GM19455 (cell line): ENCODE data around the gene ERI3.

ENCODE experiments used
- ATAC-seq: cut with Tn5 transposase; IDR thresholded peaks from one replicate; pipeline ENCODE4 v1.9.1; 2021; ENCODE audit not compliant: unreplicated experiment

Gene ERI3

DNA sequence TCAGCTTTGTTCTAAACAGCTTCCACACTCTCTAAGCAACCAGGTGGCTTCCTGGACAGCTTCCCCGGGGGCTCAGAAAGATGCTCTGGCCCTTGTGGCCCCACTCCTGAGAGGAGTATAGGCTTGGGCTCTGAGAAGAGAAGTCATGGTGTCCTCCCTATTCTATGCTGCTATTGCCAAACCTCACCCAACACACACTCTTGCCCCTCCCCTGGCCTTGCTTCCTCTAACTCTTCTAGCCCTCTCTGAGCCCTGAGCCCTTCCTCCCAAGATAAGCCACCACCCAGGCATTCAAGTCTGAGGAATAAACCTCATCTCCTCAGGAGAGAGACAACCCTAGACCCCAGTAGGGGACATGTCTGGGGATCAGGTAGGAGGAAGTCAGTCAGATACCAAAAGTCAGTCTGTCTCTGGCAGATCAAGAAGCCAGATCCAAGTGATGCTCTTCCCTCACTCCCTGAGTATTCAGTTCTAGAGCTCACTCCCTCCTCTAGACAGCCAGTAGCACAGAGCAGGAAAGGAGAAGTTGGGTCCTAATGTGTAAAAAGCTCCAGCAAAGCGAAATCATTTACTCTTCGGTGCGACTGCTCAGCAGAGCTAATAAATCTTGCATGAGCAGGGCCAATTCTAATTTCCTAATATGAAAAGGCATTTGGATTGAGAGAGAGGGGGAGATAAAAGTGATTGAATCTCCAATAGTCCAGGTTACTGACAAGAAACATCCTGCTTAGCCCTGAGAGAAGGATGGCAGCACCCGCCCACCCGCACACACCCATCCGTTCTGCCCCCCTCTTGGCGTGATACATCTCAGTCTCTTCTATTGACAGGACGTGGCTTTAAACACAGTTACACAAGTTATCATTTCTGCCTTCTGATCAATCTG lies 91.2 kb downstream of the ERI3 start:
- no peak for ATAC-seq

GRCh38 chr1:44262816-44263567 lies 92.1 kb downstream of the ERI3 start:
- ATAC-seq: no peak

- no peak for ATAC-seq
Observed at GRCh38 chr1:44262414-44262813, 92.6 kb downstream of the ERI3 start.

DNA sequence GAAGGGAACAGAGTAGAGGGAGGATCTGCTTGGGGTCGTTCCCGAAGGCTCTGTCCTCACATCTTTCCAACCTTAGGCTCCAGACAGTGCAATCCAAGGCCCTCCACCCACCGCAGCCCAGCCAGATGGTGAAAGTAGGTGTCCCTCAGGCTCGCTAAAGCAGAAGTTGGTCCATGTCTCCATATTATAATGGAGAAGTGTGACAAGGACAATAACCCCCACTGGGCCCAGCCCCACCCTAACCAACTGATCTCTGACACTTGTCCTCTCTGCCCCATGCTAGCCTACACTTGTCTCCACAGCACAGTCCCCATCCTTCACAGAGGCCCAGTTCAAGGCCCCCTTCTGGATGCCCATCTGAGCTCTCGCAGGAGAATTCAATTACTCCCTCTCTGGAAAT lies 93.1 kb downstream of the ERI3 start:
- ATAC-seq: no peak

DNA sequence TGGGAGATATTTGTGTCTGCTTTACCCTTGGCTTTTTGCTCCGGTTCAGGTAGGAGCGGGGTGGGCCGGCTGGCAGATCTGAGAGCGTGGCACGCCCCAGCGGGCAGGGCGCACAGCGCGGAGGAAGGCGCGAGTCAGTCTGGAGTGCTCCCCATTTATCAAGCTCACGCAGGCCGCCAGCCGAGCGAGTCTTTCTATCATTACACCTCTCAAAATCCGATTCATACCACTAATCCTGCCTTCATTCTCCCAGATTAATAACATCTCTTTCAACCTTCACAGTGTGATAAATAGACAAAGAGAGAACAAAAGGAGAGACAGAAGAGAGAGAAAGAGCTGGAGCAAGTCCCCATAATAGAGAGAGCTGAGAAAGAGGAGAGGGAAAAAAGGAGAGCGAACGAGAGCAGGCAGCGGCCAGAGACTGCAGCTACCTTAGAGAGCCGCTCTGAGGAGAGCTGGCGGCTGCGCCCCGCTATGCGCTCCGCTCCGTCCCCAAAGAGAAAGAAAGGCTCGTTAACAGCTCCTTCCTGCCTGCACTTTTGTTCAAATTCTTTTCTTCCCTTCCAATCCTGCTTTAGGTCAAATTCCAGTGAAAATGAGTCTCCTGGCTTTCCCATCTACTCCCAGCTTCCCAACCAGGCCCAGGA lies 93.8 kb downstream of the ERI3 start:
- no peak for ATAC-seq

- ATAC-seq: no peak
Observed at GRCh38 chr1:44260792-44261170, 94.3 kb downstream of the ERI3 start.

DNA sequence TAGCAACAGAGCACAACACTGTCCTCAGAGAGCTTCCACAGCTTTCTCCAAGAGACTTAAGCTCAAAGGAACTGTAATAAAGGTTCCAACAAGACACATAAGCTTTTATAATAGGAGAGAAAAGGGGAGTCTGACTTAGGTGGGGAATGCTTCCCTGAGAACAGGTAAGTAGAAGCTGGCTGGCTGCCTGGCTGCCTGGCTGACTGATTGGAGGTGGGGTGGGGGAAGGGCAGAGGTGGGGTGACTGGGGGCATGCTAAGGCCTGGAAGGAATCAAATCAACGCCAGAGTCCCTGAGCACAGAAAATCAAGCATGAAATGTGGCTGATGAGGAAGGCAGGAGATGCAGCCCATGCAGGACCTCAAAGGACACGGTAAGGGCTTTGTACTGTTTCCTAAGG lies 96.0 kb downstream of the ERI3 start:
- ATAC-seq: no peak

- ATAC-seq: no peak
Observed at GRCh38 chr1:44256762-44257554, 98.1 kb downstream of the ERI3 start.

- ATAC-seq: no peak
Observed at GRCh38 chr1:44254392-44254910, 100.6 kb downstream of the ERI3 start.

DNA sequence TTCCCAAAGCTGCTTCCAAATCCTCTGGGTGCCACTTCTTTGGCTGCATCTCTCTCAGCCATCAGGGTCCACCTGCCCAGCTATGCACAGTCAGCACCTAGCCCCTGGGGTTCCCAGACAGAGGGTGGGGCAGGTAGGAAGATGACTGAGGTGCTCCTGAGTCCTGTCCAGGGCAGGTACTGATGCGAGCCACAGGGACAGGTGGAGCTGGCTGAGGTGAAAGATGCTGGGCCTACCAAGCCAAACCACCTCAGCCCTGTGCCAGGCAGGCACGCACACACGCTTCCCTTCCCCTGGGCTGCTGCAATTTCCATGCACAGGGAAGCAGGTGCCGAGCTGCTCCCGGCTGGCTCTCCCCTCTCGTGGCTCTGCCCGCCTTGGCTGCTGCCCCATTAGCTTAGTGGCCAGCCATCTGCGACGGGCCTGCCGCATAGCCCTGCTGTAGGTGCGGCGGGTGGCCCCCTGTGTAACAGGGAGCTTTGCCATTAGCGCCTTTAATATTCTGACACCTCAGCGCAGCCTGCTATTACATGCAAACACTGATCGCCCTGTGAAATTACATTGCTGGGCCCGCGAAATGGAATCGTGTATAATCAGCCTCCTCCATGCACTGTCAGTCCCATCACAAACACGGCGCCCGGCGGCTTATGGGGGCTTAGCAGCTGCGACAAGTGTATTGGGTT lies 102.9 kb downstream of the ERI3 start:
- no peak for ATAC-seq

GRCh38 chr1:44251486-44251885 lies 103.6 kb downstream of the ERI3 start:
- no peak for ATAC-seq

- ATAC-seq: no peak
Observed at GRCh38 chr1:44250068-44250781, 104.8 kb downstream of the ERI3 start.

GRCh38 chr1:44249543-44249942 lies 105.5 kb downstream of the ERI3 start:
- ATAC-seq: no peak

DNA sequence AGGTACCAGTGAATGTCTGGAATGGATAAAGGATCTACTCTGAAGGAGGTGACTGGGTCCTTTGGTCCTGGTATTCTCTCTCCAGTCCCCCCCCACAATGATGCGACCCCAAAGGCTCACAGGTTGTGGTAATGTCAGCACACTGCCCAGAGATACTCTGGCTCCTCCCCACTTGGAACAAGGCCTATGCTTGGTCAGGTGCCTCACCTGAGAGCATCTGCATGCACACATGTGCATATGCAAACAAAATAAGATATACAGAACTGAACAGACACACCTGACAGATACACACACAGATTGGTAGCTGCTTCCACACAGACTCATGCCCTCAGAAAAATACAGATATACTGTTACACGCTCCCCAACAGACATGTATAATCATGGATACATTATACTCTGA lies 108.3 kb downstream of the ERI3 start:
- no peak for ATAC-seq

DNA sequence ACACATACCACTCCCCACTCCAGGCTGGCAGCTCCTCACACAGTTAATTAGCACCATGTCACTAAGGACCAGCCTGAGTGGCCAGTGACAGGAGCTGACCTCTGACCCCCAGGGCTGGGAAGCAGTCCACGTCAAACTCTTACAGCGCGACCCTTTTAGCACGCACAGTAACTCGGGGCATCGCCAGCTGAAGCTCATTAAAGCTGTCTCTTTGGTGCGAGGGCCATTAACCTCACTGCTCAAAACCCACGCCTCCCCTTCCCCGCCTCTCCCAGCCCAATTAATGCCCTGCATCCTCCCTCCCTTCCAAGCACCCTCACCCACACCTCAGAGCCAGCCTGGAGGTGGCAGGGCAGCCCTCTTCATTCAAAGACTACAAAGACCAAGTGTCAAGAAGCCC lies 110.1 kb downstream of the ERI3 start:
- no peak for ATAC-seq

DNA sequence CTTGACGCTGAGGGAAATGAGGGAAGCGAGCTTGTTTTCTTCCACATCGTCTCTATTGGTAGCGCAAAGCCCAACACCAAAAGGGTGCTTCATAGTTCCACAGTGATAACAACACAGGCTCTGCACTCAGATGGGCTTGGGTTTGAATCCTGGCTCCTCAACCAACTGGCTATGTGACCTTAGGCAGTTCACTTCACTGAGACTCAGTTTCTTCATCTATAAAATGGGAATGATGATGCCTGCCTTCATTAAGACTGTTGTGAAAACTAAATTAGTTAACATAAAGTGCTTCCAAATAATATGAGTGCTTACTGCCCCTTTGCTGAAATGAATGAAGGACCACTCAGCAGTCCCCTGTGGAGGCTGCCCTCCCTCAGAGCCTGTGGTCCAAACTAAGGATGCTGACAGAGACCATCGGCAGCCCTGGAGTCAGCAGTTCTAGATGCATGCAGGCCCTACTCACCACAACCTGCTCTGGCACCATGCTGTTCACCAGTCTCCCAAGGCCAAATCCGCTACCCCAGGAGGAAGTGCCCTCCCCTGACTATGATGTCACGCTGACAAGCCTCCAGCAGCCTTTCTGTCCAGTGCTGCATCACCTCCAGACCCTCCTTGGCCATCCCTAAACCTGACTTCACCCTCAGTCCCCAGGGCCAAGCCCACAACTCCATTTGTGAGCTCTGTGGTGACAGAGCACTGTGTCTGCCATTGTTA lies 111.1 kb downstream of the ERI3 start:
- no peak for ATAC-seq

- ATAC-seq: no peak
Observed at GRCh38 chr1:44242746-44243145, 112.3 kb downstream of the ERI3 start.

GRCh38 chr1:44240802-44241671 lies 114.0 kb downstream of the ERI3 start:
- ATAC-seq: no peak
